ENCODE results near the gene C3orf22. TPM values are rescaled to one million over a fixed set of nuclear protein-coding genes. Genes with fewer than 3 reads are reported as not detected.

Gene C3orf22, protein sequence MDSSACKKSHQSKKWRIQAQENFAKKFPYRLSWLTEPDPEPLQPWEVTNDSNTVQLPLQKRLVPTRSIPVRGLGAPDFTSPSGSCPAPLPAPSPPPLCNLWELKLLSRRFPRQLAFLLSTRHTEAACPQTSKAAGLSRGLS
- total RNA-seq (2022; extraction: Qiagen RNA extraction) = not detected in 5 replicates

DNA sequence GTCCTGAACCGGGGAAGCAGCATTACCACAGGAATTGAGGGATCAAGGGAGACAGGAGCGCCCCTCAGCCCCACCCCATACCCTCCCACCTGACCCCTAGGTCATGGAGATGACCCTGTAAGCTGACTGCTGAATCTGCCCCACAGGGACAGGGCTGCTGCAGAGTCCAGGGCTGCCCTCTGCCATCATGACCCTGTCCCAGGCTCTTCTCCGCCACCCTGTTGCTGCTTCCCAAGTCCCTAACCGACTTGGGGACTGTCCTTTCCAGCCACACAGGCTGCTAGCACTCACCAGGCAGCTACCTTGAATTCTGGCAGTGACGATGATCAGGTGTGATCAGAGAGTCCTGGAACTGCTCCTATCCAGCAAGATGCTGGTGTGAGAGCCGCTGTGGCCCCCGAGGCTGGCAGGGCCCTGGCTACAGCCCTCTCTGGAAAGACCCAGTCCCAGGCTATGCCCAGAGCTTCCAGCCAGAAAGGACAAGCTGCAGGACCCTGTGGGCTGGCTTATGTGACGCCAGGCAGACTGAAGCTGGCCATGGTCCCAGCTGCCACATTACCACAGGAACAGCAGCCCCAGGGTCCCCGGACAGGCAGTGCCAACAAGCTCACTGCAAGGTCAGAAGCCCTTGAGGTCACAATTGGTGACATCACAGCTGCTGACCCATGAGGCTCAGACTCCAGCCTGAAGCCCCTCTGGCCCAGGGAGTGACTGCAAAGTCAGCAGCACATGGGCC is at the start of gene C3orf22:
C3orf22 (minus strand) TSS at position 597 of the 736 bp plus-strand sequence. CDS start 5,542 bp downstream, outside the sequence.

GRCh38 chr3:126523745-126524428 is 34.8 kb downstream of the C3orf22 start, which contains the start of gene CHST13:
Gene CHST13 (plus strand): TSS chr3:126524155. CDS start chr3:126524333, 178 bp downstream.

GRCh38 chr3:126517291-126517951 is 41.3 kb downstream of the C3orf22 start, which contains the start of gene UROC1:
Gene UROC1 (minus strand): TSS chr3:126517773. CDS start chr3:126517719, 54 bp downstream.

Other genes with a start within 250 kb of the C3orf22 start
- gene KLF15, start 201.5 kb downstream of the C3orf22 start, total RNA-seq (2022; extraction: Qiagen RNA extraction) = 0.42 to 0.56 TPM (median 0.43 TPM) in 5 replicates
- not detected in 5 replicates for gene CFAP100, start 164.0 kb downstream of the C3orf22 start, total RNA-seq (2022; extraction: Qiagen RNA extraction)
- 6.8 to 9.0 TPM (median 8.4 TPM) in 5 replicates for gene ZXDC, start 83.0 kb downstream of the C3orf22 start, total RNA-seq (2022; extraction: Qiagen RNA extraction)
- gene UROC1, start 41.2 kb downstream of the C3orf22 start, total RNA-seq (2022; extraction: Qiagen RNA extraction) = not detected in 5 replicates
- 0.40 to 1.3 TPM (median 0.85 TPM) in 5 replicates for gene CHST13, start 34.8 kb downstream of the C3orf22 start, total RNA-seq (2022; extraction: Qiagen RNA extraction)
- 5.9 to 9.9 TPM (median 7.4 TPM) in 5 replicates for gene TXNRD3, start 96.2 kb upstream of the C3orf22 start, total RNA-seq (2022; extraction: Qiagen RNA extraction)
- gene CHCHD6, start 145.3 kb upstream of the C3orf22 start, total RNA-seq (2022; extraction: Qiagen RNA extraction) = 16.2 to 23.2 TPM (median 21.4 TPM) in 5 replicates